Measurements from ENCODE around the gene PCDH9.
"Not testable (repeated sequence)": the region's sequence is repeated elsewhere in the genome, so short reads cannot be mapped to it uniquely, and the experiment has no call there.

Gene PCDH9

DNA sequence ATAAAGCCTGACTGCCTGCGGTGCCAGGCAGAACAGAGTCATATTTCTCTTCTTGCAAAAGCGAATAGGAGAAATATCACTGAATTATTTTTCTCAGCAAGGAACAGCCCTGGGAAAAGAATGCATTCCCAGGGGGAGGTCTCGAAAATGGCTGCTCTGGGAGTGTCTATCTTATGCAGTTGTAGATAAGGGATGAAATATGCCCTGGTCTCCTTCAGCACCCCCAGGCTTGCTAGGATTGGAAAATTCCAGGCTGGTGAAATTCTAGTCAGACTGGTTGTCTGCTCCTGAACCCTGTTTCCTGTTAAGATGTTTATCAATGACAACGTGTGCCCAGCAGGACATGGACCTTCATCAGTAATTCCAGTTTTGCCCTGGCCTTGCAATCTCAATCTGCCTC, 469.5 kb downstream of the PCDH9 start:
- DNase-seq (ENCODE audit: low spot score): not testable (repeated sequence)

DNA sequence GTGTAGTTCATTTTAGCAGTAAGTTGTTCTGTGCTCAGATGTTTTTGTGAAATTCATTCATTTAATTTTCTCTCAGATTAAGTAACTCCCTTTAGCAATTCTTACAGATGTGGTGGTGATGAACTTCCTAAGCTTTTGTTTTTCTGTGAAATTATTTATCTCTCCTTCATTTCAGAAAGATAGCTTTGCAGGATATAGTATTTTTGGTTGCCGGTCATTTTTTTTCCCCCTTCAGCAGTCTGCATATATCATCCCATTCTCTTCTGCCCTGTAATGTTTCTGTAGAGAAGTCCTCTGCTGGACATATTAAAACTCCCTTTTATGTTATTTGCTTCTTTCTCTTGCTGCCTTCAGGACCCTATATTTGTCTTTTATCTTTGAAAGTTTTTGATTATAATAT, 470.2 kb downstream of the PCDH9 start:
- DNase-seq (ENCODE audit: low spot score): no peak

DNA sequence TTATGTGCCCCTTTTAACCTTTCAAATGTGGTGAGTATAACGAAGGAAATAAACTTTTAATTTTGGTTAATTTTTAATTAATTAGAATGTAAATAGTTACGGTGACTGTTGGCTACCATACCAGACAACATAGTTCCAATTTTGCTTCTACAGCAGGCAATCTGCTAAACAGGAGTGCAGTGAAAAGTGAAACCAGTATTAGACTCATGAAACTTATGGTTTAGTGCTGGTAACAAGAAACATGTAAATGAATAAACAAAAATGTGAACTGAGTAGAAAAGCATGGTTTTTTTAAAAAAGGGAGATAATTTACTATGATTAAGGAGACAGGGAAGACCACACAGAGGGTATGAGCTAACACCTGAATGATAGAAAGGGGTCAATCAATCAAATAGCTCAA, 478.4 kb downstream of the PCDH9 start:
- no peak for DNase-seq (ENCODE audit: low spot score)

DNA sequence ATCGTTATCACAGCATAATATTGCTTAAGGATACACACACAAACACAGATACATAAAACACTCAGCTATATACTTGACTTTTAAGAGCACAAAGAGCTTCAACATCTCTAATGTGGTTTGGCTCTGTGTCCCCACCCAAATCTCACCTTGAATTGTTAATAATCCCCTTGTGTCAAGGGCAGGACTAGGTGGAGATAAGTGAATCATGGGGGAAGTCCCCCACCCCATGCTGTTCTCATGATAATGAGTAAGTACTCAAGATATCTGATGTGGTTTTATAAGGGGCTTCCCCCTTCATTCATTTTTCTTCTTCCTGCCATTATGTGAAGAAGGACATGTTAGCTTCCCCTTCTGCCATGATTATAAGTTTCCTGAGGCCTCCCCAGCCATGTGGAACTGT, 481.4 kb downstream of the PCDH9 start:
- DNase-seq (ENCODE audit: low spot score): no peak

GRCh38 chr13:66745307-66745706, 484.8 kb downstream of the PCDH9 start:
- no peak for DNase-seq (ENCODE audit: low spot score)

DNA sequence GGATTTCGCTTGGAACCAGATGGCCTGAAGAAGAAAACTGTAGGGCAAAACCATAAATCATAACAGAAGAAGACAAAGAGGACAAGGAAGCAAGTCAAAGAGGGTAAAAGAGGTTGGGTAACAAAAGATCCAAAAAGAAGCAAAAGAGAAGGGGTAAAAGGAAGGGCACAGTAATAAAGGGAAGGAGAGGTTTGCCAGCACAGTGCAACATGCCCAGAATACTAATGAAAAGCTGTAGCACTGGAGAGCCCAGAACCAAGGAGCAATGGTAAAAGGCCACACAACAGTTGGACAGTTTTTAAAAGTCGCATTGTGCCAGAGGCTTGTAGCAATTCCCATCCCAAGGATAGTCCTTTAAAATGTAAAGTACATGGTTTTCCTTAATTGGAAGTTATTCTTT, 506.6 kb downstream of the PCDH9 start:
- no peak for DNase-seq (ENCODE audit: low spot score)

DNA sequence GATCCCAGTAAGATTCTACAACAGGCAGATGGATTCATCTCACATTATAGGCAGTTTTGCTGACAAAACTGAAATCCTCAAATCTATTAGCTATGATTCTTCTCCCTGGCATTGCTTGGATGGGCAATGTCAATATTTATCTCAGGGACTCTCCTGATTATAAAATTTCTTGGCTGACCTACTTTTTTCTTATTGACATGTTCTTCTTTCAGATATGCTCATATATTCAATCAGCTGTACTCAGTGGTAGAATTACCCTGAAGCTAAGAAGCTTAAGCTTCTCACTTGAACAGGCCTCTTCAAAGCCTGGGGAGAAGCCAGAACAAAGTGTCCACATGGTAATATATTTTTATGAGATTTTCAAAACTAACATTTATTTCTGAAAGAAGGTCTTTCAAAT, 513.6 kb downstream of the PCDH9 start:
- no peak for DNase-seq (ENCODE audit: low spot score)

- DNase-seq (ENCODE audit: low spot score): peak; percentile 2
These were observed 515.3 kb downstream of the PCDH9 start for GRCh38 chr13:66714795-66715194.

GRCh38 chr13:66704110-66704509, 526.0 kb downstream of the PCDH9 start:
- no peak for DNase-seq (ENCODE audit: low spot score)

GRCh38 chr13:66703597-66703996, 526.5 kb downstream of the PCDH9 start:
- no peak for DNase-seq (ENCODE audit: low spot score)

DNA sequence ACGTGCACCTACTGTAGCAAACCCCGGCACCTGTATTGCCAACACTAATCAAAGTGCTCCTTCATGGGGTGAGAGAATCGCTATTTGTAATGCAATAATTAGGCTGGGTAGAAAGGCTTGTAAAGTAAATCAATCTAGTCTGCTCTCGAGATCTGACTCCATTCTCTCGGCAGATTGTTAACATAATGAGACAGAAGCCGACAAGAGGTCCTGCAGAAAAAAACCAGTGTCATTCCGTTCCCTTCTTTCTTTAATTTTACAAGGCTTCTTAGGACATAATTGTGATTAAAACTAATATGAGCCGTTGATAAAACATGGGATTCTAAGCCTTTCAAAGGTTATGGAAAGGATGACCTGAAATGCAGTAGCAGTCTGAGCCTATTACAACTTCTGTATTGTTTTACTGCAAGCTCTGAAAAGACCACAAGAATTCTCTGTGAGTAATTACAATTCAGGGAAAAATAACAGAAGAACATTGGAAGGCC, 530.0 kb downstream of the PCDH9 start:
- DNase-seq (ENCODE audit: low spot score): no peak

- DNase-seq (ENCODE audit: low spot score): no peak
These were observed 536.5 kb downstream of the PCDH9 start for GRCh38 chr13:66693656-66694055.

DNA sequence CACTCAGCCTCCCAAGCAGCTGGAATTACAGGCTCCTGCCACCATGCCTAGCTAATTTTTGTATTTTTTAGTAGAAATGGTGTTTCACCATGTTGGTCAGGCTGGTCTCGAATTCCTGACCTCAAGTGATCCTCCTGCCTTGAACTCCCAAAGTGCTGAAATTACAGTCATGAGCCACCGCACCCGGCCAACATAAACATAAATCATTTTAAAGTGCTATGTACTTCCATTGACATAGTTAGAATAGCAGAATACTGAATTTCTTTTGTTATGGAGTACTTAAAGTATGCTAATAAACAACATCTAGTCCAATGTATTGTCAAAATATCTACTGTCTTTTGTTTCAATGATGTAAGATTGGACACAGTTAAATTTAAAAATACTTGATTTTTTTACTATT, 539.0 kb downstream of the PCDH9 start:
- no peak for DNase-seq (ENCODE audit: low spot score)

- no peak for DNase-seq (ENCODE audit: low spot score)
These were observed 540.5 kb downstream of the PCDH9 start for GRCh38 chr13:66689628-66690027.

- DNase-seq (ENCODE audit: low spot score): no peak
These were observed 541.0 kb downstream of the PCDH9 start for GRCh38 chr13:66689037-66689619.

DNA sequence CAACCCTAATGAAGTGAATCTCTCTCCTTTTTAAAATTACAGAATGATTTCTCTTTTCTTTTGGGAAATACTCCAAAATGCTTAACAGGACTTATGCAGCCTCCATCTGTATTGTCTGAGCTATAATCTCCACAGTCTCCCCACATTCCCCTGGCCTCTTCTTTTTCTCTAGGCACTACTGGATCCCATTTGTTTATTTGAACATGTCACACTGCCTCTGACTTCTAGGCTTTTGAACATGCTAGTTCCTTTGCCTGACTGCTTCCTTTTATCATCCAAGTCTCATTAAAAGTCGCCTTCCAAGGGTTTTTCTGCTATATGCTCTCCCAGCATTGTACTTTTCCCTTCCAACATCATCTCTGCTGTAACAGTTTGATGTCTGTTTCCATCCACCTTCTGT, 548.7 kb downstream of the PCDH9 start:
- DNase-seq (ENCODE audit: low spot score): no peak

DNA sequence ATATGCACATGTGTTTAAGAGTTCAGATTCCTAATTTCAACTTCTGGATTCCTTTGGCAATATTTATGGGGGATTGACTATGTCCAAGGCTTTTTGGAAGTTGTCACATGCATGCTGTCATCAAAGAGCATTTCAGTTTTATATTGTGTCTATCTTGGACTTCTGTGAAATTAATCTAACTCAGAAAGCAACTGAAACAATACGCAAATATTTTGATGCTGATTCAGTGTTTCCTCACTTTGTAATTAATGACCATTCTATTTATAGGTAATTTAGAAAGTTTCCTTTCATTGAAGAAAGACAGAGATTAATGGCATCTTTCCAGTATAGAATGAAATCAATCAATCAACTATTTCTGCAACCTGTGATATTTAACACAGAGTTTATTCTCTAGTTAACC, 550.1 kb downstream of the PCDH9 start:
- DNase-seq (ENCODE audit: low spot score): no peak

DNA sequence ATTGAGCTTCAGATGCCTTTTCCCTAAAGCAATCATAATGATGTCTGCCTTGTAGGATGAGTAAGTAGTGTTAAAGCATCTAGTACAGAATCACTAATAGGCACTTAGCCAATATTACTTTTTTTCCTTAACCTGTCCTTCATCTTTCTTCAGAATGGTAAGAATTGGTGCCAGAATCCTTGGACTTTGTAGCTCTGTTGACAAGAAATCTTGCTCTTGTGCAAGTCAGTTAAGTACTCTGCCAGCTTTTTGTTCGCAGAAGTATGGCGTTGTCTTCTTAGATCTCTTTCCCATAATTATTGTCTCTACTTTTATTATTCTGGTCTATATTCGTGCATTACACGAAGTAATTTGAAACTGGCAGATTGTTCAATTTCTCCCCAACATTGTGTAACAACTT, 554.5 kb downstream of the PCDH9 start:
- no peak for DNase-seq (ENCODE audit: low spot score)

GRCh38 chr13:66673401-66673800, 556.7 kb downstream of the PCDH9 start:
- no peak for DNase-seq (ENCODE audit: low spot score)

DNA sequence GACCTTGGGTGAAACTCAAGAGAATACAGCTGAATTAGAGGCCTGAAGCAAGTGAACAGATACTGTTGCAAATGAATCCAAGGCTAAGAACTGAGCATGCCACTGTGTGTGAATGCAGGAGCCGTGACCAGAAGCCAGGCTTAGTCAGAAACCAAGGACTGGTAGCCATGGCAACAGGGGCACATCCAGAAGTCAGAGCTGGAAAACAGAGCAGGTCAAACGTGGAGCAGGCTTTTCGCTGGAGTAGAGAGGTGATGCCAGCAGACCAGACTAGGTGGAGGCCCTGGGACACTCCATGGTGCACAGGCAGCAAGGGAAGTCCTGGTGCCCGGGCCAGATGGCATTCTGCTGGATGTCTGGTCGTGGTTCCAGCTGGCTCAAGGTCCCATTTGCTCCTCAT, 564.1 kb downstream of the PCDH9 start:
- DNase-seq (ENCODE audit: low spot score): no peak

DNA sequence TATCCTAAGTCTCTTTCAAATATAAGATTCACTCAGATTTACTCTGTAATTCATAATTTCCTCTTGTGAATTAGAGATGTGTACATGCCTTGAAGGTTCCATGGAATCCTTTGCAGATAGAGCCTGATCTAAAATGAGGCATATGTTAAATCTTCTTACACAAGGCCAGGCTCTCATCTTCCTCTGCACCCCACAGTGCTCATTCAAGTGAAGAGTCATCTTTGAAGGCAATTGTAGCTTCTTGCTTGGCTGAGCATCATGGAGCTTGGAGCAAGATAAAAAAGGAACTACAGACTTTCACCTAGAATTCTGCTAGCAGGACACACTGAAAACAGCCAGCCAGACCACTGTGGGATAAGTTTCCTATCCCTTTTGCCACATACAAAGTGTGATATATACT, 566.4 kb downstream of the PCDH9 start:
- DNase-seq (ENCODE audit: low spot score): no peak

DNA sequence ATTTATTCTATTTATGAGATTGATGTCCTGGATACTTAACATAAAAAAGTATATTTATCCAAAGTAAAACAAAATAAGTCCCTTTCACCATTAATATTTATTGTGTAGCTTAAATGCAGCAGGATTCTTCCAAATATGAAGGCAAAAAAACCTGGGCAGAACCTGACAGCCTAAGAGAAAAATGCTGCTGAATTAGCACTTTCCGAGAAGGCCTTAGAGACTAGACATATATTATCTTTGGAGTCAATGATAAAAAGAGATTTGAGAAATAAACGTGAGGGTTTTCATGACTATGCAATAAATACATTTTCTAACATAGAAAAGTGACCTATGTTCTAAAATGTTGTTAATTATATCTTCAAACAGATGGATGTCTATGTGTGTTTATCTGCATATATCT, 566.9 kb downstream of the PCDH9 start:
- no peak for DNase-seq (ENCODE audit: low spot score)

GRCh38 chr13:66661336-66661735, 568.8 kb downstream of the PCDH9 start:
- no peak for DNase-seq (ENCODE audit: low spot score)

DNA sequence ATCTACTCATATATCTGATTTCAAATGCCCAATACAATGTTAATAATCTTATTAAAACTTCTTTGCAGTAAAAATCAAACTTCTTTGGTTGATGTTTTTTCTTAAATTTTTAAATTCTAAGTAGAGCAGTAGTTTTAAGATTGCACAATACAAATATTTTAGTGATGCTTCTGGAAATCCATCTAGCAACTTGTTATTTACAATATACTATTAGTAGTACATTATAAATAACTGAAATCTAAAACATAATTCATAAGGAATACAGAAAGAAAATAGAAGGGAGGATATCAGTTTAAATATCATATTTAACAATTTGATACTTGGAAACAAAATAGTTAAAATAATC, 569.7 kb downstream of the PCDH9 start:
- DNase-seq (ENCODE audit: low spot score): no peak

Measured in HuH-7 (cell line).